H1 (cell line): ENCODE results near the gene ABCC10. TPM values are rescaled to one million over a fixed set of nuclear protein-coding genes. Genes with fewer than 3 reads are reported as not detected.

Experiments used
- CBX8 ChIP-seq: fragments of 300-800, 300-1000 bp; sonication (generic); IDR thresholded peaks from 2 replicates; pipeline ENCODE4 v1.7.1; 2016; ENCODE audit warnings: low read depth, low read length, borderline replicate concordance
- MAFK ChIP-seq: IDR thresholded peaks from 2 replicates; pipeline ENCODE4 v1.6.1; 2012; ENCODE audit warnings: low read depth, mild to moderate bottlenecking, improper control_type of control experiment, low read length
- SUZ12 ChIP-seq: fragments of 200-600 bp; sonication (generic); IDR thresholded peaks from 2 replicates; pipeline ENCODE4 v1.6.1; 2012; ENCODE audit warnings: mild to moderate bottlenecking, inconsistent platforms, low read length, moderate library complexity, mixed read lengths
- polyA plus RNA-seq, 7 experiments: library from polyadenylated mRNA; depleted of rRNA in 3 of 7; stranded (reverse) in 5 of 7; unstranded in 2 of 7; fragments of >200 nt in 5 of 7; fragments of 200-250 nt in 2 of 7; gene quantifications; 1 replicate in 5 of 7; 2 replicates in 1 of 7; 4 replicates in 1 of 7; pipeline versions ENCODE4 v1.2.1 to v1.2.3, GENCODE V29; 2011 to 2013; ENCODE audit warnings: missing spikeins in 2 of 7, mixed read lengths in 2 of 7
- total RNA-seq: library from RNA; stranded (reverse); fragmentation: NEBNext Ultra II Directional; extraction: Animal tissue kit (Norgen Biotek cat#: 25700); gene quantifications from 2 replicates; pipeline ENCODE4 v1.2.1, GENCODE V29; 2021

The ABCC10 gene
- total and polyA plus RNA-seq, 2 of the 8 experiments (the other 6 are each of a cell fraction or from before 2014, with no cell fraction given), result 15.5 to 24.6 TPM

GRCh38 chr6:43451348-43451747 is 24.0 kb downstream of the ABCC10 start (continued):
- TF ChIP-seq CBX8 (no peak), SUZ12 (no peak), MAFK (no peak)
